ENCODE measurements around the gene TNFRSF8.
"Not testable (repeated sequence)": the region's sequence is repeated elsewhere in the genome, so short reads cannot be mapped to it uniquely, and the experiment has no call there.

Gene TNFRSF8

DNA sequence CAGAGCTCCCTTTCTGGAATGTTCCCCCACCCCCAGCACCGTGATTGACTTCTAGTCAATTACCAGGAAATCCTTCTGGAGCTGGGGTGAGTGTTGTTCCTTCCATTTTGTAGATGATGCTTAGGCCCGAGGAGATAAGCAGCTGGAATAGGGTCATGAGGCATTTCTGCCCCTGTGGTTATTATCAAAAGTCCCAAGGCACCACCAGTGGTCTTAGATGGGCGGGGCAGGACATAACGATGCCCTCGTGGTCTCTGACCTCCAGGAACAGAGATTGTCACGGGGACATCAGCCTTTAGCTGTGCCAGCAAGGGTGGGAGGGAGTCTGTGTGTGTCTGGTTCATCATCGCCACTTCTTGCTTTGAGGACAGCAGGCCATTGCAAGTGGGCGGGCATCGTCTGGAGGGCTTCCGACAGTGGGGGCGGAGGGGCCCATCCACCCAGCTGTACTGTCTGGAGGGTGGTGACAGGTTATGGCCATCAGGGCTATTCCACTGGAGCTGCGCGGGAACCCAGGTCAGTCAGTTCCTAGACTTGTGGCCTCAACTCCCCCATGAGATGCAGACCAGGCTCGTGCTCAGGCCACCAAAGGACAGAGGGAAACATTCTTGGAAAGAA, 22.6 kb downstream of the TNFRSF8 start:
- DNase-seq (ENCODE audit: low read depth): no peak

DNA sequence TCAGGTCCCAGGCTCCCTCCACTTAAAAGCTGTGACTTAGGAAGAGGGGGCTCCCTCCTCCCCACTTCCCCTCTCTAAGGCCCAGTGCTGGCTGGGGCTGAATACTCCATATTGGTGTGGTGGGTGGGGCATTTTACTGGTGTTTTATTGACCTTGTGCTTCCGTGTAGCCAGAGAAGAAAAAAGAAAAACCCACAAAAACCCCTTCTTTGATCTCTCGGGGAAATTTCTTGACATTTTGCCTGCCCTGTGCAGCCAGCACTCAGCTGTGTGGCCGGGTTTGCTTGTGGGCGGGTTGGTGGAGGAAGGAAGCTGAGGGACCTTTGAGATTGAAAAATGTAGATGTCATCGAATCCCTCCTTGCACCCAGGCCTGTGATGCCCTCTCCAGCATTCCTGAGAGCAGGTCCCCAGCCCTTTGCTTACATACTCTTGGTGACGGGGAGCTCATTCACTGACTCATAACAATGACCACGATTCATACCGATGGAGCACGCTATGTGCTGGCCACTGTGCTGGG, 24.8 kb downstream of the TNFRSF8 start:
- no peak for DNase-seq (ENCODE audit: low read depth)

GRCh38 chr1:12088607-12089006, 25.5 kb downstream of the TNFRSF8 start:
- peak; percentile 18 for DNase-seq (ENCODE audit: low read depth)

DNA sequence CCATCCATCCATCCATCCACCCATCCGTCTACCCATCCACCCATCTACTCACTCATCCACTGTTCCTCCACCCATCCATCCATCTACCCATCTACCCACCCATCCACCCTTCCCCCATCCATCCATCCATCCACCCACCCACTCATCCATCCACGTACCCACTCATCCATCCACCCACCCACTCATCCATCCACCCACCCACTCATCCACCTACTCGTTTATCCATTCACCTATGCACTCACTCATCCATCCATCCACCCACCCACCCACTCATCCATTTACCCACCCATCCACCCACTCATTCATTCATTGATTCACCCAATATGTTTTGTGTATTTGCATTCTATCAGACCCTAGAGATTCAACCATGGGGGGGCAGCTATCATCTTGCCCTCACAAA, 27.2 kb downstream of the TNFRSF8 start:
- DNase-seq (ENCODE audit: low read depth): no peak

- DNase-seq (ENCODE audit: low read depth): no peak
Observed at GRCh38 chr1:12091191-12091590, 28.1 kb downstream of the TNFRSF8 start.

DNA sequence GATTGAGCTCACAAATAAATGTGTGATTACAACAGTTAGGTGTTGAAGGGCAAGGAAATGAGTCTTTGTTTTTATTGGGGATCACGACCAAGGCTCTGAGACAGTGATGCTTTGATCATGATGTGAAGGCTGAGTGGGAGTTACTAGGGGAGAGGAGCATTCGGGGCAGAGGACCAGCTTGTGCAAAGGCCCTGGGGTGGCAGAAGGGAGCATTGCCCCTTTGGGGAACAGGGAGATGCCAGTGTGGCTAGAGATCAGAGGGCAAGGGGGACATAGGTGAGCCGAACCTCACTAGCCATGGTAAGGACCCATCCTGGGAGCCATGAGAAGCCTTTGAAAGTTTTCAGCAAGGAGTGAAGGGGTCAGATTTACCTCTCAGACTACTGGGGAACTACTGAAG, 31.1 kb downstream of the TNFRSF8 start:
- DNase-seq (ENCODE audit: low read depth): no peak

GRCh38 chr1:12095452-12096263, 32.6 kb downstream of the TNFRSF8 start:
- no peak for DNase-seq (ENCODE audit: low read depth)

GRCh38 chr1:12096615-12097014, 33.5 kb downstream of the TNFRSF8 start:
- no peak for DNase-seq (ENCODE audit: low read depth)

DNA sequence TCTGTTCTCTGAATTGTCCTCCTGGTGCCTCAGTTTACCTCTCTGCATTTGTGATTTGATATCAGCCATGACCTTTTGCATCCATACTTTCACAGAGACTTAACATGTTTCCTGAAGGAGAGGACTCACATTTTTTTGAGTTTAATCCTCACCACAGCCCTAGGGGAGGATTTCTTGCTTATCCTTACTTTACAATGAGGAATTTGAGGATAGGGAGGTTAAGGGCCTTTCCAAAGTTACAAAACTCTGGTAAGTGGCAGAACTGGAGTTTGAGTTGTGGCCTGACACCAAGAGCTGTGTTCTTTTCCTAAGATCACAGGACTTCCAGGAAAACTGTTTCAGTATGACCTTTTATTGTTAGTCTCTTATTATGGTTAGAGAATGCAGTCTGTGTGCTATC, 34.2 kb downstream of the TNFRSF8 start:
- DNase-seq (ENCODE audit: low read depth): no peak

- no peak for DNase-seq (ENCODE audit: low read depth)
Observed at GRCh38 chr1:12098786-12099185, 35.7 kb downstream of the TNFRSF8 start.

DNA sequence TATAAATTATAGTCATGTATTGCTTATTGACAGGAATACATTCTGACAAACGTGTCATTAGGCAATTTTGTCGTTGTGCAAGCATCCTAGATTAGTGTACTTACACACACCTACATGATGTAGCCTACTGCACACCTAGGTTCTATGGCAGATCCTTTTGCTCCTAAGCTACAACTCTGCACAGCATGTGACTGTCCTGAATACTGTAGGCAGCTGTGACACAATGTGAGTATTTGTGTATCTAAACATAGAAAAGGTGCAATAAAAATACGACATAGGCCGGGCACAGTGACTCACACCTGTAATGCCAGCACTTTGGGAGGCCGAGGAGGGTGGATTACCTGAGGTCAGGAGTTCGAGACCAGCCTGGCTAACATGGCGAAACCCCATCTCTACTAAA, 36.5 kb downstream of the TNFRSF8 start:
- no peak for DNase-seq (ENCODE audit: low read depth)

DNA sequence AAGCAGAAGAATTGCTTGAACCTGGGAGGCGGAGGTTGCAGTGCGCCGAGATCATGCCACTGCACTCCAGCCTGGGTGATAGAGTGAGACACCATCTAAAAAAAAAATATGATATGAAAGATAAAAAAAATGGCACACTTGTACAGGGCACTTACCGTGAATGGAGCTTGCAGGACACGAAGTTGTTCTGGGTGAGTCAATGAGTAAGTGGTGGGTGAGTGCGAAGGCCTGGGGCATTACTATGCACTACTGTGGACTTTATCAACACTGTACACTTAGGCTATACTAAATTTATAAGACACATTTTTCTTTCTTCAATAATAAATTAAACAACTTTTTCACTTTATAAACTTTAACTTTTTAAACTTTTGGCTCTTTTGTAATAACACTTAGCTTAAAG, 37.0 kb downstream of the TNFRSF8 start:
- DNase-seq (ENCODE audit: low read depth): no peak

GRCh38 chr1:12101120-12101519, 38.0 kb downstream of the TNFRSF8 start:
- DNase-seq (ENCODE audit: low read depth): not testable (repeated sequence)

DNA sequence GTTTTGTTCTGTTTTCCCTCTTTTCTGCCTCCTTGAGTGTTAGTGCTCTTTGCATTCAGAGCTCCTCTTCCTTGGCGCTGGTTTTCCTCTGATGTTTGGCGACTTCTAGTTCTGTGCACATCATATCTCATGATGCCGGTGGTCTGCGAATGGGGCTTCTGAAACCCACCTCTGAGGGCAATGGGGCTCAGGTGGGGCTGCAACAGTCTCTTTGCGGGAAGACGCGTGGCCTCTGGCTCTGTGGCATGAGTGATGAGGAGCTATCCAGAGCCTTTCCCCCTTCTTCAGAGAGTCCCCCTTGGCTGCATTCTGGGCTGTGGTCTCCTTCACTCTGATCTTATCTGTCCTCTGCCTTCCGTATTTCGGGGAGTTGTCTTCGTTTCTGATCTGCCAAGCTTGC, 39.0 kb downstream of the TNFRSF8 start:
- DNase-seq (ENCODE audit: low read depth): no peak

- DNase-seq (ENCODE audit: low read depth): no peak
Observed at GRCh38 chr1:12104417-12104816, 41.3 kb downstream of the TNFRSF8 start.

GRCh38 chr1:12106153-12106552, 43.0 kb downstream of the TNFRSF8 start:
- no peak for DNase-seq (ENCODE audit: low read depth)

DNA sequence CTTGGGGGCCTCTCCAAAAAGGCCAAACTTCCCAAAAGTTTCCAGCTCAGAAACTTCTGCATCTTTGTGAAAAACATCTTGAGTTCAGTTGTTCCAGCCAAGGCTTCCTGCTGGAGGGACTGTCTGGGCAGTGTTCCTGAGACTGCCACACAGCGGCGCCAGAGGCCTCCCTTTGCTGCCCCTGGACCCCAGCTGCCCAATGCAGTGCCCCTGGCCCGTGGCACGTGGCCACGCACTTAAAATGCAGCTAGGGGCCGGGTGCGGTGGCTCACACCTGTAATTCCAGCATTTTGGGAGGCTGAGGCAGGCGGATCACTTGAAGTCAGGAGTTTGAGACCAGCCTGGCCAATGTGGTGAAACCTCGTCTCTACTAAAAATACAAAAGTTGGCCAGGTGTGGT, 43.8 kb downstream of the TNFRSF8 start:
- DNase-seq (ENCODE audit: low read depth): not testable (repeated sequence)

- DNase-seq (ENCODE audit: low read depth): no peak
Observed at GRCh38 chr1:12107718-12108117, 44.6 kb downstream of the TNFRSF8 start.

GRCh38 chr1:12109901-12110300, 46.8 kb downstream of the TNFRSF8 start:
- no peak for DNase-seq (ENCODE audit: low read depth)

DNA sequence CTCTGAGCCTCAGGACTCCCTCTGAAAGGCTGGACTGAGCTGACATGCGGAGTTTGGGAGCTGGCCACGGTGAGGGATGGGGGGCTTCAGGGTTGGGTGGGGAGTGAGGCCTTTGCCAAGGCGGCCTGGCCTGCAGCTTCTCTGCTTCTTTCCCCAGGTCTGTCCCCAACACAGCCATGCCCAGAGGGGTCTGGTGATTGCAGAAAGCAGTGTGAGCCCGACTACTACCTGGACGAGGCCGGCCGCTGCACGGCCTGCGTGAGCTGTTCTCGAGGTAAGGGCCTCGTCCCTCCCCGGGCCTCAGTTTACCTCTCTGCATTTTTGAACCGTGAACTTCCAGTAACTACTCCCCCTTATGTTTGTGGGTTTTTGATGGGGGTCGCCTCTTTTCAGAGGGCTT, 48.6 kb downstream of the TNFRSF8 start:
- DNase-seq (ENCODE audit: low read depth): no peak

DNA sequence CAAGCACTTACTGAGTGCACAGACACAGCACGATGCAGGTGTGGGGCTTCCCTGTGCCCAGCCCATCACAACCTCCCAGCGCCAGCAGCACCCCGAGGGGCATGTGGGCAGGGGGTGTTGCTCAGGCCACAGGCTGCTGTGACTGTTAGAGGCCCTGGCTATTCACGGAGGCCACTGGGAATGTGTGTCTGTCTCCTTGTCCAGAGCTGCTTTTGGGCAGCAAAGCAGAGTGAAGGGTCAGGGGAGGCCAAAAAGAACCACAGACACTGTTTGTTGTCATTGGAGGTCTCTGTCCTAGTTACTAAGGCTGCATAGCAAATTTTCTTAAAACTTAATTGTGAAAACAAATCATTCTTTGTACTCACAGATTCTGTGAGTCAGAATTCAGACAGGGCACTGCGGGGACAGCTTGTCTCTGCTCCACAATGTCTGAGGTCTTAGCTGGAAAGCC, 49.6 kb downstream of the TNFRSF8 start:
- DNase-seq (ENCODE audit: low read depth): no peak

DNA sequence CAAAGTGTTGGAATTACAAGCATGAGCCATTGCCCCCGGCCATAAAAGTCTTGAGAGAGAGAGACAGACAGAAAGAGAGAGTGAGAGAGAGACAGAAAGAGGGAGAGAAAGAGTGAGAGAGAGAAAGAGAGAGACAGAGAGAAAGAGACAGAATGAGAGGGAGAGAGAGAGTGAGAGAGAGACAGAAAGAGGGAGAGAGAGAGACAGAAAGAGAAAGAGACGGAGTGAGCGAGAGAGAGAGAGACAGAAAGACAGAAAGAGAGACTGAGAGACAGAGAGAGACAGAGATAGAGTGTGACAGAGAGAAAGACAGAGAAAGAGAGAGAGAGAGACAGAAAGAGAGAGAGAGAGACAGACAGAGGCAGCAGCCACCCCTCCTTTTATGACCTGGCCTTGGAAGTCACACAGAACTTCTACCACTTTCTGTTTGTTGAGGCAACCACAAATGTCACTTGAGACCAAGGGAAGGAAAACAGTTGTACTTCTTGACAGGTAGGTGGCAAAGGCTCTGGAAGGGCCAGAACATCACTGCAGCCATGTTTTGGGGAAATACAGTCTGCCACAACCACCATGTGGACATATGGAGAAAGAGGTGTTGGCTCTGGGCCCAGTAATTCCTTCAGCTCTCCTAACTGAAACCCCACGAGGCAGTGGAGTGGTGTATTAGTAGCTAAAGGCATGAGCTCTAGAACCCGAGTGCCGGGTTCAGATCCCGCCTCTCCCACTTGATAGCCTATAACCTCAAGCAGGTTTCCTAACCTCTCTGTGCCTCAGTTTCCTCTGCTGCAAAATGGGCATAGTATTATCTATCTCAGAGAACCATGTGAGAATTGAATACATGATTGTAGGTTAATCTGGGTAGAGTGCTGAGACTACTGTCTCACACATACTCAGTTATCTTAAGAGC, 50.6 kb downstream of the TNFRSF8 start:
- no peak for DNase-seq (ENCODE audit: low read depth)

GRCh38 chr1:12114340-12114683, 51.2 kb downstream of the TNFRSF8 start:
- DNase-seq (ENCODE audit: low read depth): no peak
